H1 (cell line): ENCODE results near the gene B4GALNT1. TPM values are rescaled to one million over a fixed set of nuclear protein-coding genes. Genes with fewer than 3 reads are reported as not detected.

Experiments
- CTCF ChIA-PET: fragments of 300-600 bp; sonication (Branson Sonifier 250); formaldehyde crosslinking; loops from one replicate; lab custom pipeline; 2021; ENCODE audit not compliant: partially characterized antibody; lab: Charles Lee
- POLR2A ChIA-PET: fragments of 300-600 bp; sonication (Branson Sonifier 250); formaldehyde crosslinking; loops from one replicate; lab custom pipeline; 2021; ENCODE audit warnings: inconsistent platforms; ENCODE audit not compliant: partially characterized antibody; lab: Charles Lee
- DNase-seq, 2 experiments: peaks; one replicate each; pipeline versions ENCODE4 v3.0.0 to v3.0.0-alpha.2; 2010 to 2022; ENCODE audit warnings: low spot score in 2 of 2, low read depth in 1 of 2, mixed read lengths in 1 of 2
- FAIRE-seq: peaks from 2 replicates; lab custom pipeline; 2011; peaks lifted over from hg19 to GRCh38; lab: Jason Lieb, UNC
- H2AFZ ChIP-seq: 2 replicates; pipeline ENCODE4 v1.8.1; 2012; ENCODE audit warnings: low read length, inconsistent platforms
- H2AK5ac ChIP-seq: 2 replicates; pipeline ENCODE4 v1.6.1; 2013; ENCODE audit warnings: low read depth, low read length
- H2BK120ac ChIP-seq: replicated peaks from 2 replicates; pipeline ENCODE3; 2013; ENCODE audit warnings: low read depth, low read length, inconsistent platforms
- H2BK12ac ChIP-seq: 2 replicates; pipeline ENCODE4 v1.6.1; 2013; ENCODE audit warnings: low read depth, low read length
- H2BK15ac ChIP-seq: 2 replicates; pipeline ENCODE4 v1.6.1; 2013; ENCODE audit warnings: low read length
- H2BK20ac ChIP-seq: 2 replicates; pipeline ENCODE4 v1.6.1; 2013; ENCODE audit warnings: low read length
- H2BK5ac ChIP-seq: 2 replicates; pipeline ENCODE4 v1.6.1; 2013; ENCODE audit warnings: low read depth, low read length
- H3K14ac ChIP-seq: 2 replicates; pipeline ENCODE4 v1.6.1; 2013; ENCODE audit warnings: inconsistent platforms; ENCODE audit not compliant: insufficient read length
- H3K18ac ChIP-seq: 2 replicates; pipeline ENCODE4 v1.6.1; 2013; ENCODE audit warnings: low read length; ENCODE audit errors: extremely low read depth
- H3K23ac ChIP-seq: 2 replicates; pipeline ENCODE4 v1.6.1; 2013; ENCODE audit warnings: inconsistent platforms; ENCODE audit not compliant: insufficient read length
- H3K23me2 ChIP-seq: 2 replicates; pipeline ENCODE4 v1.6.1; 2013; ENCODE audit warnings: low read depth, low read length
- H3K27ac ChIP-seq: 2 replicates; pipeline ENCODE4 v1.6.1; 2011; ENCODE audit warnings: low read depth, low read length, inconsistent platforms
- H3K27me3 ChIP-seq, 4 experiments: replicated peaks in 1 of 4; 1 replicate in 1 of 4; 2 replicates in 3 of 4; pipeline versions ENCODE4 v1.6.1 to v1.8.1; 2011 to 2013; ENCODE audit warnings: low read length in 3 of 4, mild to moderate bottlenecking in 3 of 4, inconsistent platforms in 2 of 4, mixed read lengths in 2 of 4, moderate library complexity in 1 of 4; ENCODE audit not compliant: control insufficient read depth in 3 of 4, insufficient read depth in 3 of 4; ENCODE audit errors: extremely low read depth in 1 of 4
- H3K36me3 ChIP-seq, 4 experiments: 2 replicates each; pipeline versions ENCODE4 v1.6.1 to v1.8.1; 2011 to 2013; ENCODE audit warnings: mild to moderate bottlenecking in 4 of 4, low read length in 3 of 4, moderate library complexity in 2 of 4, control low read depth in 1 of 4, inconsistent platforms in 1 of 4; ENCODE audit not compliant: insufficient read depth in 4 of 4, control insufficient read depth in 2 of 4
- H3K4ac ChIP-seq: replicated peaks from 2 replicates; pipeline ENCODE3; 2013; ENCODE audit warnings: low read length, low read depth, mixed read lengths, inconsistent platforms; ENCODE audit not compliant: insufficient read length
- H3K4me1 ChIP-seq, 4 experiments: replicated peaks in 1 of 4; 1 replicate in 1 of 4; 2 replicates in 3 of 4; pipeline versions ENCODE4 v1.6.1 to v1.8.1; 2011 to 2013; ENCODE audit warnings: low read length in 3 of 4, inconsistent platforms in 2 of 4, mixed read lengths in 1 of 4; ENCODE audit not compliant: insufficient read depth in 4 of 4, control insufficient read depth in 3 of 4
- H3K4me2 ChIP-seq, 2 experiments: 2 replicates each; pipeline versions ENCODE4 v1.6.1 to v1.8.1; 2011 to 2013; ENCODE audit warnings: low read depth in 2 of 2, low read length in 2 of 2, control low read depth in 1 of 2, inconsistent platforms in 1 of 2, mild to moderate bottlenecking in 1 of 2; ENCODE audit not compliant: insufficient read depth in 1 of 2
- H3K4me3 ChIP-seq, 4 experiments: fragments of 200-600, 300-600 bp in 1 of 4; sonication (generic), shearing (Covaris generic), sonication (Bioruptor Twin) in 1 of 4; 2 replicates each; pipeline versions ENCODE4 v1.5.1 to v1.8.1; 2011 to 2016; ENCODE audit warnings: low read length in 4 of 4, low read depth in 3 of 4, control low read depth in 2 of 4, inconsistent platforms in 2 of 4, mild to moderate bottlenecking in 2 of 4, mixed read lengths in 1 of 4, moderate library complexity in 1 of 4; ENCODE audit not compliant: insufficient read depth in 2 of 4; ENCODE audit errors: extremely low read depth in 1 of 4
- H3K56ac ChIP-seq: replicated peaks from 2 replicates; pipeline ENCODE3; 2013; ENCODE audit warnings: low read depth, mild to moderate bottlenecking, mixed read lengths, low read length, inconsistent platforms; ENCODE audit not compliant: insufficient read length
- H3K79me1 ChIP-seq: 2 replicates; pipeline ENCODE4 v1.6.1; 2013; ENCODE audit warnings: low read depth, low read length, control low read depth
- H3K79me2 ChIP-seq, 2 experiments: 2 replicates each; pipeline versions ENCODE4 v1.6.1 to v1.8.1; 2012 to 2013; ENCODE audit warnings: low read length in 2 of 2, mild to moderate bottlenecking in 2 of 2, inconsistent platforms in 1 of 2; ENCODE audit not compliant: insufficient read depth in 2 of 2, control insufficient read depth in 1 of 2
- H3K9ac ChIP-seq, 4 experiments: replicated peaks in 1 of 4; 1 replicate in 1 of 4; 2 replicates in 3 of 4; pipeline versions ENCODE4 v1.6.1 to v1.8.1; 2011 to 2013; ENCODE audit warnings: low read depth in 3 of 4, low read length in 3 of 4, control low read depth in 2 of 4, mild to moderate bottlenecking in 2 of 4, moderate library complexity in 2 of 4, inconsistent platforms in 1 of 4; ENCODE audit errors: extremely low read depth in 1 of 4
- H3K9me3 ChIP-seq, 2 experiments: 2 replicates each; pipeline versions ENCODE4 v1.6.1 to v1.8.1; 2012 to 2013; ENCODE audit warnings: mild to moderate bottlenecking in 2 of 2, moderate library complexity in 2 of 2, control low read depth in 1 of 2, inconsistent platforms in 1 of 2, low read depth in 1 of 2, low read length in 1 of 2, mixed read lengths in 1 of 2; ENCODE audit not compliant: insufficient read depth in 2 of 2
- H4K20me1 ChIP-seq, 2 experiments: replicated peaks in 1 of 2; 2 replicates each; pipeline versions ENCODE3 to v1.8.1; 2011 to 2013; ENCODE audit warnings: inconsistent platforms in 2 of 2, low read length in 2 of 2, mild to moderate bottlenecking in 1 of 2; ENCODE audit not compliant: insufficient read depth in 2 of 2, control insufficient read depth in 1 of 2
- H4K5ac ChIP-seq: 2 replicates; pipeline ENCODE4 v1.6.1; 2013; ENCODE audit warnings: low read length, low read depth, mixed read lengths, inconsistent platforms; ENCODE audit not compliant: insufficient read length
- H4K8ac ChIP-seq: 2 replicates; pipeline ENCODE4 v1.8.0; 2013; ENCODE audit warnings: mild to moderate bottlenecking, moderate library complexity, low read length, inconsistent platforms; ENCODE audit not compliant: insufficient read depth; ENCODE audit errors: extremely low read depth
- H4K91ac ChIP-seq: replicated peaks from 2 replicates; pipeline ENCODE3; 2013; ENCODE audit warnings: low read length, mixed read lengths, inconsistent platforms; ENCODE audit not compliant: insufficient read length
- CBX8 ChIP-seq: fragments of 300-800, 300-1000 bp; sonication (generic); IDR thresholded peaks from 2 replicates; pipeline ENCODE4 v1.7.1; 2016; ENCODE audit warnings: low read depth, low read length, borderline replicate concordance
- EZH2 ChIP-seq: fragments of 200-600 bp; sonication (generic); IDR thresholded peaks from 2 replicates; pipeline ENCODE4 v1.7.1; 2012; ENCODE audit warnings: low read depth, mild to moderate bottlenecking, moderate library complexity, low read length, inconsistent platforms; ENCODE audit not compliant: severe bottlenecking
- GABPA ChIP-seq: IDR thresholded peaks from 2 replicates; pipeline ENCODE4 v1.6.1; 2011; ENCODE audit warnings: mild to moderate bottlenecking, low read length, moderate library complexity, borderline replicate concordance; ENCODE audit not compliant: insufficient read depth
- GTF2F1 ChIP-seq: IDR thresholded peaks from 2 replicates; pipeline ENCODE4 v1.6.1; 2012; ENCODE audit warnings: low read depth, low read length, improper control_type of control experiment, borderline replicate concordance
- MAX ChIP-seq: IDR thresholded peaks from 2 replicates; pipeline ENCODE4 v1.6.1; 2012; ENCODE audit warnings: inconsistent platforms
- POLR2AphosphoS5 ChIP-seq: IDR thresholded peaks from 2 replicates; pipeline ENCODE4 v1.6.1; 2011; ENCODE audit warnings: low read depth, low read length
- SUZ12 ChIP-seq: fragments of 200-600 bp; sonication (generic); IDR thresholded peaks from 2 replicates; pipeline ENCODE4 v1.6.1; 2012; ENCODE audit warnings: mild to moderate bottlenecking, inconsistent platforms, low read length, moderate library complexity, mixed read lengths
- TEAD4 ChIP-seq: IDR thresholded peaks from 2 replicates; pipeline ENCODE4 v1.6.1; 2012; ENCODE audit warnings: low read depth, low read length, inconsistent platforms, mixed read lengths
- WGBS, 2 experiments: shearing (Covaris generic) in 1 of 2; methylation state at CpG; one replicate each; pipeline versions ENCODE4 v1.1.6 to v1.1.7; 2013 to 2015; ENCODE audit warnings: low lambda C conversion rate in 2 of 2, mixed read lengths in 2 of 2, inconsistent platforms in 1 of 2, low coverage in 1 of 2, missing lambda C conversion rate in 1 of 2; ENCODE audit not compliant: insufficient replicate concordance in 2 of 2, insufficient coverage in 1 of 2, insufficient read length in 1 of 2; ENCODE audit errors: extremely low coverage in 1 of 2, missing lambda C conversion rate in 1 of 2; 5-methylcytosine and 5-hydroxymethylcytosine counted together
- polyA plus RNA-seq, 7 experiments: library from polyadenylated mRNA; depleted of rRNA in 3 of 7; stranded (reverse) in 5 of 7; unstranded in 2 of 7; fragments of >200 nt in 5 of 7; fragments of 200-250 nt in 2 of 7; gene quantifications; 1 replicate in 5 of 7; 2 replicates in 1 of 7; 4 replicates in 1 of 7; pipeline versions ENCODE4 v1.2.1 to v1.2.3, GENCODE V29; 2011 to 2013; ENCODE audit warnings: missing spikeins in 2 of 7, mixed read lengths in 2 of 7
- total RNA-seq: library from RNA; stranded (reverse); fragmentation: NEBNext Ultra II Directional; extraction: Animal tissue kit (Norgen Biotek cat#: 25700); gene quantifications from 2 replicates; pipeline ENCODE4 v1.2.1, GENCODE V29; 2021

The B4GALNT1 gene
- total and polyA plus RNA-seq, 2 of the 8 experiments (the other 6 are each of a cell fraction or from before 2014, with no cell fraction given), result 1.5 to 2.3 TPM

DNA sequence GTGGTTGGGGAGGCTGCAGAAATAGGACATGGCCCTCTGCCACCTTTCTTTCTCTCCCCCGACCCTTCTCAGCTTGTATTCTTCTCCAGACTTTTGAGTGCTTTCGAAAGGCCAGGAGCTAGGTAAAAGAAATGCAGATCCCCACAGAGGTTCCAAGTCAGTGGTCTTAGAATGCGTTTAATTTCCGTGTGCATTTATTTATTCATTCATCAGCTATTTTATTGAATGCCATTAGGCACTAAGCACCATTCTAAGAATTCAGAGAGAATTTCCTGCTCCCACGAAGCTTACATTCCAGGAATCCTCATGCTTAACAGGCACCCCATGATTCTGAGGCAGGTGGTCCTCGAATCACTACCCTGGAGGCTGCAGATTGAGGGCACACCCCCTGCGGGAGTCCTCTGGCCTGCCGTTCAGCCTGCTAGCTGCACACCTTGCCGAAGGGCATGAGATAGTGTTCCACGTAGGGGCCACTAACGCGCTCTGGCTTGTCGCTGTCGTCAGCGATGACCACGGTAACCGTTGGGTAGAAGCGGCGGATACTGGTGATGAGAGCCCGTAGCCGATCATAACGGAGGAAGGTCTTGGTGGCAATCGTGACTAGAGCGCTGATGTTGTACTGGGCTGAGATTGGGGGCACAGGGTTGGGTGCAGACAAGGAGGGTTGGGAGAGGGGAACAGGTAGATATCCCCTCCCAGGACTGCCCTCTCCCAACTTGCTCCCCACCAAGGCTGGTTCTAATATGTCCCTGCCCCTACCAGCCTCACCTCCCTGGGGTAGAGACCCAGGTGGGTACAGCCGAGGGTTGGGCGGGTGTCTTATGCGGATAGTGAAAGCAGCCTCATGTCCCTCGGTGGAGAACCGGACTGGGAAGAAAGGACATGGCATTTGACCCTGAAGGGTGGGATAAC, 4.5 kb downstream of the B4GALNT1 start:
- H3K4ac ChIP-seq, result no peak overlapping the region
- H2AFZ ChIP-seq, result no peak overlapping the region
- TF ChIP-seq GTF2F1 (no peak), SUZ12 (peak; percentile 91; the same call in 1 of the 2 replicates), EZH2 (peak; percentile 75), POLR2AphosphoS5 (no peak), GABPA (no peak), CBX8 (0 out of 2 replicates have a peak, but pooled peaks have one; percentile 46), TEAD4 (peak; percentile 46; the same call in 1 of the 2 replicates), MAX (0 out of 2 replicates have a peak, but pooled peaks have one; percentile 20)

More for the DNA sequence above, 4.5 kb downstream of the B4GALNT1 start:
- peak overlapping the region in 2 of 4 experiments; percentile 36 to 53; a peak in 4 of 8 replicates for H3K4me3 ChIP-seq
- no peak overlapping the region for H3K9ac ChIP-seq
- no peaks in the 10 kb centered on the region; a peak in 1 of 8 replicates for H3K36me3 ChIP-seq
- 34% methylated on average over 29 of the region's 29 CpGs; no CpG with 5 or more reads in 1 of the 2 experiments for WGBS, 2 experiments
- peaks cover 7% of the 10 kb centered on the region; the same call in 1 of the 2 replicates for H3K23me2 ChIP-seq
- H2BK120ac ChIP-seq, result no peak overlapping the region
- no peak overlapping the region for H3K14ac ChIP-seq
- CTCF ChIA-PET, result interaction anchor here (0.6 to 10.7 kb wide), 11 partner anchors 8 to 132 kb away, joined by 3 to 201 read pairs (median 5); partner anchors contain the start of gene PIP4K2C
- H4K5ac ChIP-seq, result no peak overlapping the region
- H3K18ac ChIP-seq, result no peak overlapping the region; the same call in 1 of the 2 replicates
- no peaks in the 10 kb centered on the region for H3K79me2 ChIP-seq
- 0 out of 2 replicates have a peak overlapping the region, but pooled peaks have one; percentile 68 for H2AK5ac ChIP-seq
- H3K79me1 ChIP-seq, result no peaks in the 10 kb centered on the region
- peak overlapping the region; percentile 90; the same call in 1 of the 2 replicates for H2BK12ac ChIP-seq
- H2BK20ac ChIP-seq, result peak overlapping the region; percentile 72; the same call in 1 of the 2 replicates
- FAIRE-seq, result no peak
- DNase-seq, result peak in 1 of 2 experiments; percentile 48
- peaks cover 86 to 100% (median 97%) of the 10 kb centered on the region in 4 experiments for H3K27me3 ChIP-seq
- H4K8ac ChIP-seq, result peak overlapping the region; percentile 3; the same call in 1 of the 2 replicates
- H3K56ac ChIP-seq, result no peak overlapping the region
- H3K23ac ChIP-seq, result no peak overlapping the region
- H2BK15ac ChIP-seq, result peak overlapping the region; percentile 99; the same call in 1 of the 2 replicates
- H4K20me1 ChIP-seq, result peaks cover 2 to 16% of the 10 kb centered on the region in 2 experiments
- H3K9me3 ChIP-seq, result no peaks in the 10 kb centered on the region
- H2BK5ac ChIP-seq, result 0 out of 2 replicates have a peak overlapping the region, but pooled peaks have one; percentile 66
- H3K27ac ChIP-seq, result no peak overlapping the region
- no peak overlapping the region for H4K91ac ChIP-seq
- peak overlapping the region; percentile 71 to 73 for H3K4me2 ChIP-seq
- peaks cover 0 to 20% (median 16%) of the 10 kb centered on the region in 4 experiments; a peak in 6 of 7 replicates for H3K4me1 ChIP-seq
- POLR2A ChIA-PET, result interaction anchor here (0.8 to 1.8 kb wide), 4 partner anchors 18 to 108 kb away, joined by 3 to 12 read pairs (median 4); partner anchors contain the start of gene ARHGEF25
